GM21526 (cell line): Measurements from ENCODE around the gene NAPSA.
"Not testable (repeated sequence)": the region's sequence is repeated elsewhere in the genome, so short reads cannot be mapped to it uniquely, and the experiment has no call there.

Experiments
- ATAC-seq: cut with Tn5 transposase; IDR thresholded peaks from one replicate; pipeline ENCODE4 v1.9.1; 2021; ENCODE audit warnings: moderate library complexity; ENCODE audit not compliant: unreplicated experiment, low FRiP score

The NAPSA gene

GRCh38 chr19:50365434-50366306 lies at the start of gene NAPSA:
TSS of gene NAPSA (minus strand) at chr19:50365639. CDS start at chr19:50365621, 18 bp downstream.
- no peak for ATAC-seq

GRCh38 chr19:50413531-50413930 lies 48.1 kb upstream of the NAPSA start:
- no peak for ATAC-seq

DNA sequence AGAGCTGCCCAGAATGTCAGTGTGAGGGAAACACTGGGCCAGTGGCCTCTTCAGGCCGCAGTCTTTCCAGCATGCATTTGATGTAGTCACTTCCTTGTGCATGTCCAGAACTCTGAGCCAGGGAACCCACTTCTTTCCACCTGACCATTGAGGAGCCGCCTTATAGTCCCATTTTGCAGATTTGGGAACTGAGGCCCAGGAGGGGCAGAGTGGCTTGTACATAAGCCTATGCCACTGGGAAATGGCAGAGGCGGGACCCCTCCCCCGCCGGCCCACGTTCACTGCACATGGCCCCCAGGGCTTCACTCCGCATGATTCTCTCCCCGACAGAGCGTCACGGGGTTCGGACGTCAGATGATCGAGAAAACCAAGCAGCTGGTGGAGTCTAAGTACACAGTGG lies 47.7 kb upstream of the NAPSA start:
- ATAC-seq = no peak

DNA sequence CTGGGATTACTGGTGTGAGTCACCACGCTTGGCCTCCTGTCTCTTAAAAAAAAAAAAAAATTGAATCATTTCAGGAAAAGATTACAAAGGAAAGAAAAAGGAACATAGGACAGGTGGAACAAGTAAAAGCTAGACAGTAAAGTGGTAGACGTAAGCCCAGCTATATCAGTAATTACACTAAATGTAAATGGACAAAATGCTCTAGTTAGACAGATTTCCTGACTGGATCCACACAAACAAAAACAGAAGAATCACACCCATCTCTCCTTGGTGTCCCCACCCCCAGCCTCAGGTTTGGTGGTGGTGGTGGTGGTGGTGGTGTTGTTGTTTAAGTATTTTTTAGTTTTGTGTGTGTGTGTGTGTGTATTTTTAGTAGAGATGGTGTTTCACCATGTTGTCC lies 47.0 kb upstream of the NAPSA start:
- ATAC-seq = no peak

GRCh38 chr19:50410109-50410508 lies 44.7 kb upstream of the NAPSA start:
- ATAC-seq = no peak

DNA sequence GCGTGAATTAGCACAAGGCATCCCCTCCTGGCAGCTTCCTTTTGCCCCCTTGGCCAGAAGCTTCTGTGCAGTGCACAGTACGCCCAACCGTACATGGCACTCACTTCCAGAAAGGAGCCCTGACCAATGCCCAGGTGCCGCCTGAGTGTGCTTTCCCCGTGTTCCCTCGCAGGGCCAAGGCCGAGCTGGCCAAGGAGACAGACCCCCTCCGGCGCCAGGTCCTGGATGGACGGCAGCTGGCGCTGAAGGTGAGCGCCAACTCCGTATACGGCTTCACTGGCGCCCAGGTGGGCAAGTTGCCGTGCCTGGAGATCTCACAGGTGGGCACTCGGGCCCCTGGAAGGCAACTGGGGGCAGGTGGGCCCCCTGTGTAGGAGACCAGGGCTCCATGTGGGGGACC lies 43.9 kb upstream of the NAPSA start:
- no peak for ATAC-seq

DNA sequence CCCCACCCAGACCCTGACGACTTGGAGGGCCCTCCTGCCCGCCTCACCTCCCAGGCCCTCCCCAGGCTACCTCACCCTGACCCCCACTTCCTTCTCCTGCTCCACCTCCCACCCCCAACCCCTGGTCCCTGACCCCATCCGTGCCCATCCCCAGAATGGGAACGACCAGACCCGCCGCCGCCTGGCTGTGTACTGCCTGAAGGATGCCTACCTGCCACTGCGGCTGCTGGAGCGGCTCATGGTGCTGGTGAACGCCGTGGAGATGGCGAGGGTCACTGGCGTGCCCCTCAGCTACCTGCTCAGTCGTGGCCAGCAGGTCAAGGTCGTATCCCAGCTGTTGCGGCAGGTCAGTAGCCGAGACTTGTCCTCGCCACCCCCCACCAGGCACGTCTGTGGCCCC lies 41.4 kb upstream of the NAPSA start:
- no peak for ATAC-seq

- no peak for ATAC-seq
These were observed 40.8 kb upstream of the NAPSA start for GRCh38 chr19:50406156-50406820.

DNA sequence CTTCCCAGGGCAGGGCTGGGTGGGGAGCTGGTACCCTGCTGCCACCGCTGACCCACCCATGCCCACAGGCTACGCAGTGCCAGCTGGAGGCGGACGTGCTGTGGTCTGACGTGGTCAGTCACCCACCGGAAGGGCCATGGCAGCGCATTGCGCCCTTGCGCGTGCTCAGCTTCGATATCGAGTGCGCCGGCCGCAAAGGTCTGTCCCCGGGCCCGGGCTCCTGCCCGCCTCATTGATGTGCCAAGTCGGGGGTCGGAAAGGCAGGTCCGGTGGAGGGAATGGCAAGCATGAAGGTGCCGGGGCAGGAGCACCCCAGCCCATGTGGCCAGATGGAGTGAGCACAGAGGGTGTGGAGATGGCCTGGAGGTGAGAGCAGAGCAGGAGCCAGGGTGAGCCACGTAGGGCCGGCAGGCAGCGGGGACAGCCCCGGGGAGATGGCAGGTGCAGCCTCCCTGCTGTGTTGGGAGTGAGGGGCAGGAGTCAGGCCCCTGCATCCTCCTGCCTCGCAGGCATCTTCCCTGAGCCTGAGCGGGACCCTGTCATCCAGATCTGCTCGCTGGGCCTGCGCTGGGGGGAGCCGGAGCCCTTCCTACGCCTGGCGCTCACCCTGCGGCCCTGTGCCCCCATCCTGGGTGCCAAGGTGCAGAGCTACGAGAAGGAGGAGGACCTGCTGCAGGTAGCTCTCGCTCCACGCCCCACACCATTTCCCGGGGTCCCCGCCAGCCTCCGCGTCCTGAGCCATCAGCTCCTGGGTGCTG lies 37.3 kb upstream of the NAPSA start:
- ATAC-seq = no peak

DNA sequence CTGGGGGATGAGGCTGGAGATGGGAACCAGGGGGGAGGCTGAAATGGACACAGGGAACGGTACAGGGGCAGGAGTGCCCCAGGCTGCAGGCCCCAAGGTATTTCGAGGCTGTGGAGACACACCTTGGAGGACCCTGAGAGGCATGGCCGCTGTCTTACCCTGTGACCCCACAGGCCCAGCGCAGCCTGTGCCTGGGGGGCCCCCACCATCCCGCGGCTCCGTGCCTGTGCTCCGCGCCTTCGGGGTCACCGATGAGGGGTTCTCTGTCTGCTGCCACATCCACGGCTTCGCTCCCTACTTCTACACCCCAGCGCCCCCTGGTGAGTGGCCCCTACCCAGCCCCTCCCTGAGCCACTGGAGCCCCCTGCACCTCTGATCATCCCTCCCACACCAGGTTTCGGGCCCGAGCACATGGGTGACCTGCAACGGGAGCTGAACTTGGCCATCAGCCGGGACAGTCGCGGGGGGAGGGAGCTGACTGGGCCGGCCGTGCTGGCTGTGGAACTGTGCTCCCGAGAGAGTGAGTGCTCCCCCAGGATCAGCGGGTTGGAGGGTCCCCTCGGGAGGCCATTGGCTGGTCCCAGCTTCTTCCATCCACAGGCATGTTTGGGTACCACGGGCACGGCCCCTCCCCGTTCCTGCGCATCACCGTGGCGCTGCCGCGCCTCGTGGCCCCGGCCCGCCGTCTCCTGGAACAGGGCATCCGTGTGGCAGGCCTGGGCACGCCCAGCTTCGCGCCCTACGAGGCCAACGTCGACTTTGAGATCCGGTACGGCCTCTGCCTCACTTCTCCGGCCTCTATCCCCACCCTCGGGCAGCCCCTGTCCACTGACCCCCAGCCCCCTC lies 36.4 kb upstream of the NAPSA start:
- no peak for ATAC-seq

- ATAC-seq = no peak
These were observed 33.9 kb upstream of the NAPSA start for GRCh38 chr19:50399368-50399745.

- no peak for ATAC-seq
These were observed 33.4 kb upstream of the NAPSA start for GRCh38 chr19:50398675-50399367.

- no peak for ATAC-seq
These were observed 28.6 kb upstream of the NAPSA start for GRCh38 chr19:50394017-50394416.

DNA sequence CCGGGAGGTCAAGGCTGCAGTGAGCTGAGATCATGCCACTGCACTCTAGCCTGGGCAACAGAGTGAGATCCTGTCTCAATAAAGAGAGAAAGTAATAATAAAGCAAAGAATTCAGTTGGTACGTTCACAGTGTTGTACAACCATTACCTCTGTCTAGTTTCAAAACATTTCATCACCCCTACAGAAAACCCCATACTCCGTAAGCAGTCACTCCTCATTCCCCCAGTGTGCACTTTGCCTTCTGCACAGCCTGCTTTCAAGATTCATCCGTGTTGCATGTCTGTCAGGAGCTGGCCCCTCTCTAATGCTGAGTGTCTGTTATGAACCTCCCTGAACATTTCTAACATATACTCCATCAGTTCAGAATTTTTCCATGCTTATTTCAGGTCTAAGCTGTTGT lies 28.1 kb upstream of the NAPSA start:
- no peak for ATAC-seq

DNA sequence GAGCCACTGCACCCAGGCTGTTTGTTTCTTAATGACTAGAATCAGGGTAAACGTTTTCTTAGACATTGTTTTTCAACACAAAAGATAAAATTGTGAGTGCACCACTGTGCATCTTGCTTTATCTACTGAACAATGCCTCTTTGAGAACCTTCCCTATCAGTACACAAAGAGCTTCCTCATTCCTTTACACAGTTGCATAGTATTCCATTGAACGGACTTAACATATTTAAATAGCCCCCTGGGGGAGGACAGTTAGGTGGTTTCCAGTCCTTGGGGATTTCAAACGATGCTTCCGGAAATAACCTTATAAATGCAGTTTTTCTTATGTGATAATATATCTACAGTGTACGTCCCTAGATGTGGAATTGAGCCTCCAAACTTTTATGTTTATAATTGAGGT lies 27.3 kb upstream of the NAPSA start:
- no peak for ATAC-seq

DNA sequence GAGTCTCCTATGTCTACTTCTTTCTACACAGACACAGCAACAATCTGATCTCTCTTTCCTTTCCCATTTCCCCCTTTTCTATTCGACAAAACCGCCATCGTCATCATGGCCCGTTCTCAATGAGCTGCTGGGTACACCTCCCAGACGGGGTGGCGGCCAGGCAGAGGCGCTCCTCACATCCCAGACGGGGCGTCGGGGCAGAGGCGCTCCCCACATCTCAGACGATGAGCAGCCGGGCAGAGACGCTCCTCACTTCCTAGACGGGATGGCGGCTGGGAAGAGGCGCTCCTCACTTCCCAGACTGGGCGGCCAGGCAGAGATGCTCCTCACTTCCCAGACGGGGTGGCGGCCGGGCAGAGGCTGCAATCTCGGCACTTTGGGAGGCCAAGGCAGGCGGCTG lies 25.5 kb upstream of the NAPSA start:
- not testable (repeated sequence) for ATAC-seq

GRCh38 chr19:50390295-50390694 lies 24.9 kb upstream of the NAPSA start:
- ATAC-seq = not testable (repeated sequence)

GRCh38 chr19:50387868-50388245 lies 22.4 kb upstream of the NAPSA start:
- no peak for ATAC-seq

- no peak for ATAC-seq
These were observed 21.9 kb upstream of the NAPSA start for GRCh38 chr19:50387176-50387867.
